Esophagus squamous epithelium (tissue), 5 donors: ENCODE data around the gene AADAT. TPM values are rescaled to one million over a fixed set of nuclear protein-coding genes. Genes with fewer than 3 reads are reported as not detected.
"Not testable (repeated sequence)": the region's sequence is repeated elsewhere in the genome, so short reads cannot be mapped to it uniquely, and the experiment has no call there.

Source experiments
- DNase-seq: peaks from one replicate; lab custom pipeline; 2025; lab: John Stamatoyannopoulos, UW
- H3K27ac ChIP-seq, 4 donors: fragments of 200-600 bp; sonication (generic); one replicate each; pipeline ENCODE4 v1.5.1; 2016 to 2019; ENCODE audit warnings: mild to moderate bottlenecking in 1 of 4
- H3K27me3 ChIP-seq, 4 donors: fragments of 200-600 bp; sonication (generic); 1 replicate in 3 of 4; 2 replicates in 1 of 4; pipeline versions ENCODE4 v1.5.1 to v1.6.0; 2017 to 2021; ENCODE audit warnings: antibody characterized with exemption in 1 of 4
- H3K36me3 ChIP-seq, 3 donors: fragments of 200-600 bp; sonication (generic); one replicate each; pipeline ENCODE4 v1.5.1; 2016 to 2019
- H3K4me1 ChIP-seq, 3 donors: fragments of 200-600 bp; sonication (generic); one replicate each; pipeline ENCODE4 v1.5.1; 2017 to 2019
- H3K4me3 ChIP-seq, 4 donors: fragments of 200-600 bp; sonication (generic); 1 replicate in 3 of 4; 2 replicates in 1 of 4; pipeline ENCODE4 v1.5.1; 2016 to 2019; ENCODE audit warnings: mild to moderate bottlenecking in 2 of 4, moderate library complexity in 1 of 4
- H3K9me3 ChIP-seq, 3 donors: fragments of 200-600 bp; sonication (generic); one replicate each; pipeline ENCODE4 v1.5.1; 2016 to 2019
- CTCF ChIP-seq, 6 experiments: fragments of 450-650 bp in 4 of 6; fragments of 200-600 bp in 2 of 6; sonication (generic) in 2 of 6; IDR thresholded peaks; one replicate each; pipeline ENCODE4 v1.5.1; 2016 to 2019; ENCODE audit warnings: antibody characterized with exemption in 6 of 6, mild to moderate bottlenecking in 4 of 6, moderate library complexity in 4 of 6
- POLR2A ChIP-seq, 4 donors: fragments of 450-650 bp; IDR thresholded peaks; one replicate each; pipeline ENCODE4 v1.6.1; 2017; ENCODE audit warnings: antibody characterized with exemption in 4 of 4, mild to moderate bottlenecking in 4 of 4, moderate library complexity in 3 of 4
- WGBS, 2 donors: methylation state at CpG; one replicate each; pipeline ENCODE4 v1.1.5; 2018; 5-methylcytosine and 5-hydroxymethylcytosine counted together
- intact Hi-C: fragments of 100-400 bp; cut with DNase I; formaldehyde crosslinking; loops from one replicate; pipeline ENCODE4 v1.15.0; 2022
- total RNA-seq, 4 donors: library from RNA; depleted of rRNA; stranded (reverse); fragments of >200 nt; gene quantifications; one replicate each; pipeline ENCODE4 v1.1.0, GENCODE V29; 2016
- donor health status: DM: yes; HTN: yes; CAD: no.

AADAT gene
- total RNA-seq, 4 donors from 2014 or later: 1.1 to 4.4 (median 2.2) TPM

DNA sequence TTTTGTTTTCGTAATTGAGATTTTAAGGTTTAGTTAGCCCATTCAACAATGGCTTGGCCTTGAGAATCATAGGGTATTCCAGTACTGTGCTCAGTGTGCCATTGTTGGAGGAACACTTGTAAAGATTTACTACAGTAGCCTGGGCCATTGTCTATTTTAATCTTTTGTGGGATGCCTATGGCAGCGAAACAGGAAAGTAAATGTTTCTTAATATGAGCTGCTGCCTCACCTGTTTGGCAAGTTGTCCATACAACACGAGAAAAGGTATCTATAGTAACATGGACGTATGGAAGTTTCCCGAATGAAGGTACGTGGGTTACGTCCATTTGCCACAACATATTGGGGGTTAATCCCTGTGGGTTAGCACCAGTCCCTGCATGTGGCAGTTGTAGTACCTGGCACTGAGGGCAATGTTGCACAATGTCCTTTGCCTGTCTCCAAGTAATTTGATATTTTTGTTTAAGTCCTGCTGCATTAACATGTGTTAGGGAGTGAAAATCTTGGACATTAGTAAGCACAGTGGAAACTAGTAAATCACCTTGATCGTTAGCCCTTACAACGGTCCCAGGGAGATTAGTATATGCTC is 38.6 kb upstream of the AADAT start:
- Histone ChIP-seq H3K4me1 (peaks cover 0 to 15% (median 5%) of the 10 kb centered on the region in 3 donors), H3K27ac (no peak overlapping the region), H3K4me3 (no peak overlapping the region), H3K36me3 (no peaks in the 10 kb centered on the region), H3K27me3 (no peaks in the 10 kb centered on the region), H3K9me3 (peaks cover 0 to 11% (median 4%) of the 10 kb centered on the region in 3 donors)
- intact Hi-C loops: no loop called here
- no peak for DNase-seq
- TF ChIP-seq CTCF (IDR thresholded peaks at IDR 0.05) (no peak), POLR2A (IDR thresholded peaks at IDR 0.05) (no peak)
- 49 to 59% methylated on average over 9 of the region's 9 CpGs for WGBS, 2 donors

DNA sequence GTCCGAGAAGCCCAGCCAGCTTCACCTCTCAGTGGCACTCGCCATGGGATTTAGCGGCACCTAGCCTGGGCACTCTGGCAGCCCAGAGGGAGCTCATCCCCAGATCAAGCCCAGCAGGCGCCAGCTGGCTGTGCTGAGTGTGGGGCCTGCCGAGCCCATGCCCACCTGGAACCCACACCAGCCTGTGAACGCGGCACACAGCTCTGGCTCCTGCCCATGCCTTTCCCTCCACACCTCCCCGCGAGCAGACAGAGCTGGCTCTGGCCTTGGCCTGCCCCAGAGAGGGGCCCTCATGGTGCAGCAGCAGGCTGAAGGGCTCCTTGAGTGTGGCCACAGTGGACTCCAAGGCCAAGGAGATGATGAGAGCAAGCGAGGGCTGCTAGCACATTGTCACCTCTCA is 38.0 kb upstream of the AADAT start:
- Histone ChIP-seq H3K27me3 (no peaks in the 10 kb centered on the region), H3K4me3 (no peak overlapping the region), H3K27ac (no peak overlapping the region), H3K4me1 (peaks cover 0 to 15% (median 5%) of the 10 kb centered on the region in 3 donors), H3K9me3 (peaks cover 0 to 5% (median 0%) of the 10 kb centered on the region in 3 donors), H3K36me3 (no peaks in the 10 kb centered on the region)
- WGBS, 2 donors: 80 to 83% methylated on average over 1 of the region's 10 CpGs
- TF ChIP-seq POLR2A (IDR thresholded peaks at IDR 0.05): no peak
- no peak for TF ChIP-seq CTCF (IDR thresholded peaks at IDR 0.05)
- DNase-seq: no peak
- intact Hi-C loops: no loop called here

- Histone ChIP-seq H3K27ac (no peak overlapping the region), H3K36me3 (no peaks in the 10 kb centered on the region), H3K4me1 (peaks cover 0 to 26% (median 5%) of the 10 kb centered on the region in 3 donors), H3K4me3 (no peak overlapping the region), H3K27me3 (no peaks in the 10 kb centered on the region), H3K9me3 (no peaks in the 10 kb centered on the region)
- intact Hi-C loops: no loop called here
- TF ChIP-seq CTCF (IDR thresholded peaks at IDR 0.05): no peak
- TF ChIP-seq POLR2A (IDR thresholded peaks at IDR 0.05): no peak
- DNase-seq: no peak
Observed at GRCh38 chr4:170124406-170124805, 34.6 kb upstream of the AADAT start.

DNA sequence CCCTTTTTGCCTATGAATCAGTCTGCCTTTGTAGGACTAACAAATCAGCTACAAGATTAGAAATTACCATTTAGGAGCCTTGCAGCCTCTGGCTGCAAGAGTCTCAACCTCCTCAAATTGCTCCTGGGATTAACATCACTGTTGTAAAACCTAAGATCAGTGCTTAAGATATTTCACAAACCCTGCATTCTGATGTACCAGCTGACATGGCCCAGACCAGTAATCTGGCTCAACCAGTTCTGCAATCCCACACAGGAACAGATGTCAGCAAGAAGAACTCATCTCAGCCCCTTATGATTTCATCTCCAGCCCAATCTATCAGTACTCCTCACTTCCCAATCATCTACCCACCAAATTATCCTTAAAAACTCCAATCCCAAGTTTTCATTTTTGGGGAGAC is 32.5 kb upstream of the AADAT start:
- no peaks in the 10 kb centered on the region for H3K9me3 ChIP-seq
- H3K27ac ChIP-seq: no peak overlapping the region
- H3K4me1 ChIP-seq: peaks cover 0 to 11% (median 0%) of the 10 kb centered on the region in 3 donors
- TF ChIP-seq POLR2A (IDR thresholded peaks at IDR 0.05) (no peak), CTCF (IDR thresholded peaks at IDR 0.05) (no peak)
- H3K27me3 ChIP-seq: no peaks in the 10 kb centered on the region
- DNase-seq: no peak
- intact Hi-C loops: no loop called here
- H3K4me3 ChIP-seq: no peak overlapping the region
- no peaks in the 10 kb centered on the region for H3K36me3 ChIP-seq

- no peak overlapping the region for H3K27ac ChIP-seq
- H3K4me1 ChIP-seq: peaks cover 0 to 9% (median 7%) of the 10 kb centered on the region in 3 donors
- H3K4me3 ChIP-seq: no peak overlapping the region
- H3K27me3 ChIP-seq: no peaks in the 10 kb centered on the region
- WGBS, 2 donors: 68 to 70% methylated on average over 4 of the region's 4 CpGs
- TF ChIP-seq CTCF (IDR thresholded peaks at IDR 0.05) (no peak), POLR2A (IDR thresholded peaks at IDR 0.05) (no peak)
- H3K36me3 ChIP-seq: no peaks in the 10 kb centered on the region
- intact Hi-C loops: no loop called here
- DNase-seq: no peak
- H3K9me3 ChIP-seq: no peaks in the 10 kb centered on the region
Observed at GRCh38 chr4:170114636-170115035, 24.9 kb upstream of the AADAT start.

DNA sequence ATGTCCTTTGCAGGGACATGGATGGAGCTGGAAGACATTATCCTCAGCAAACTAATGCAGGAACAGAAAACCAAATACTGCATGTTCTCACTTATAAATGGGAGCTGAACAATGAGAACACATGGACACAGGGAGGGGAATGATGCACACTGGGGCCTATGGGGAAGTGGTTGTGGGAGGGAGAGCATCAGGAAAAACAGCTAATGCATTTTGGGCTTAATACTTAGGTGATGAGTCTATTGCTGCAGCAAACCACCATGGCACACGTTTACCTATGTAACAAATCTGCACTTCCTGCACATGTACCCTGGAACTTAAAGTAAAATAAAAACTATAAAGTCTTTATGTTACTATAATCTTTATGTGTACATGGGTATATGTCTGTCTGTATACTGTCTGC is 24.4 kb upstream of the AADAT start:
- 29 to 41% methylated on average over 1 of the region's 1 CpG for WGBS, 2 donors
- H3K4me1 ChIP-seq: peaks cover 0 to 14% (median 11%) of the 10 kb centered on the region in 3 donors
- H3K27ac ChIP-seq, intact Hi-C loops, H3K36me3 ChIP-seq, H3K4me3 ChIP-seq, H3K27me3 ChIP-seq, DNase-seq, H3K9me3 ChIP-seq: not testable (repeated sequence)
